OCI-LY3 (cell line): ENCODE results near the gene UNC13C.

Experiments
- H2AFZ ChIP-seq: fragments of 200-600, 300-600 bp; shearing (Covaris generic); 2 replicates; pipeline ENCODE4 v1.6.0; 2014; ENCODE audit warnings: antibody characterized with exemption, low read depth, low read length
- H3K27ac ChIP-seq: fragments of 200-600, 300-600 bp; sonication (generic); 2 replicates; pipeline ENCODE4 v1.5.1; 2014; ENCODE audit warnings: mild to moderate bottlenecking, low read length, moderate library complexity, mixed read lengths
- H3K27me3 ChIP-seq: fragments of 200-600, 300-600 bp; sonication (generic); 2 replicates; pipeline ENCODE4 v1.6.1; 2014; ENCODE audit warnings: low read depth, low read length, mixed read lengths
- H3K36me3 ChIP-seq: fragments of 200-600, 300-600 bp; sonication (generic); replicated peaks from 2 replicates; pipeline ENCODE3; 2014; ENCODE audit warnings: low read depth, low read length, mixed read lengths
- H3K4me1 ChIP-seq: fragments of 300-600, 200-600 bp; sonication (generic); 2 replicates; pipeline ENCODE4 v1.6.1; 2014; ENCODE audit warnings: low read length, mixed read lengths
- H3K4me2 ChIP-seq: fragments of 200-600, 300-600 bp; sonication (generic); 2 replicates; pipeline ENCODE4 v1.6.1; 2014; ENCODE audit warnings: low read length, mixed read lengths
- H3K4me3 ChIP-seq: fragments of 300-600, 200-600 bp; sonication (generic); 2 replicates; pipeline ENCODE4 v1.5.1; 2014; ENCODE audit warnings: antibody characterized with exemption, mild to moderate bottlenecking, low read length, moderate library complexity
- H3K79me2 ChIP-seq: fragments of 300-600, 200-600 bp; shearing (Covaris generic); 2 replicates; pipeline ENCODE4 v1.6.1; 2014; ENCODE audit warnings: mild to moderate bottlenecking, low read length, mixed read lengths
- H3K9ac ChIP-seq: fragments of 300-600, 200-600 bp; shearing (Covaris generic); 2 replicates; pipeline ENCODE4 v1.6.0; 2014; ENCODE audit warnings: mild to moderate bottlenecking, low read length, moderate library complexity
- H3K9me3 ChIP-seq: fragments of 200-600, 300-600 bp; shearing (Covaris generic); 2 replicates; pipeline ENCODE4 v1.6.1; 2014; ENCODE audit warnings: low read length, mixed read lengths; ENCODE audit not compliant: insufficient read depth
- H4K20me1 ChIP-seq: fragments of 200-600, 300-600 bp; sonication (generic); 2 replicates; pipeline ENCODE4 v1.6.1; 2016; ENCODE audit warnings: low read length, mixed read lengths; ENCODE audit not compliant: insufficient read depth
- CTCF ChIP-seq: fragments of 200-600, 300-600 bp; sonication (generic); IDR thresholded peaks from 2 replicates; pipeline ENCODE4 v1.5.1; 2014; ENCODE audit warnings: antibody characterized with exemption, low read length, low read depth
- EZH2phosphoT487 ChIP-seq: fragments of 200-600 bp; shearing (Covaris generic); IDR thresholded peaks from 2 replicates; pipeline ENCODE4 v1.6.1; 2018; ENCODE audit warnings: antibody characterized with exemption, mixed run types, low read depth

The UNC13C gene

GRCh38 chr15:54582863-54583643 lies 604.8 kb downstream of the UNC13C start:
- Histone ChIP-seq H3K36me3 (no peaks in the 10 kb centered on the region), H3K4me3 (no peak overlapping the region)

GRCh38 chr15:54585063-54585462 lies 606.8 kb downstream of the UNC13C start:
- Histone ChIP-seq H2AFZ (no peak overlapping the region), H3K27me3 (peaks cover 2% of the 10 kb centered on the region; the same call in 1 of the 2 replicates), H3K4me3 (no peak overlapping the region), H3K4me1 (no peaks in the 10 kb centered on the region), H3K4me2 (no peak overlapping the region), H3K79me2 (no peaks in the 10 kb centered on the region), H4K20me1 (no peaks in the 10 kb centered on the region), H3K27ac (no peak overlapping the region), H3K36me3 (no peaks in the 10 kb centered on the region), H3K9ac (no peak overlapping the region), H3K9me3 (no peaks in the 10 kb centered on the region)
- TF ChIP-seq CTCF (no peak), EZH2phosphoT487 (no peak)

More at GRCh38 chr15:54582863-54583643, 604.8 kb downstream of the UNC13C start:
- no peaks in the 10 kb centered on the region for H3K4me1 ChIP-seq
- no peaks in the 10 kb centered on the region for H3K79me2 ChIP-seq
- H3K4me2 ChIP-seq = no peak overlapping the region
- H3K9ac ChIP-seq = no peak overlapping the region
- no peak for TF ChIP-seq EZH2phosphoT487
- TF ChIP-seq CTCF = no peak
- H4K20me1 ChIP-seq = no peaks in the 10 kb centered on the region
- H3K9me3 ChIP-seq = no peaks in the 10 kb centered on the region
- H3K27ac ChIP-seq = no peak overlapping the region
- H2AFZ ChIP-seq = peak overlapping the region; percentile 33; the same call in 1 of the 2 replicates
- H3K27me3 ChIP-seq = peaks cover 2% of the 10 kb centered on the region; the same call in 1 of the 2 replicates

- Histone ChIP-seq H3K9ac (no peak overlapping the region), H3K4me1 (no peaks in the 10 kb centered on the region), H3K79me2 (no peaks in the 10 kb centered on the region), H3K36me3 (no peaks in the 10 kb centered on the region), H3K9me3 (no peaks in the 10 kb centered on the region), H3K4me2 (no peak overlapping the region), H3K27me3 (no peaks in the 10 kb centered on the region), H4K20me1 (no peaks in the 10 kb centered on the region), H2AFZ (no peak overlapping the region), H3K27ac (no peak overlapping the region), H3K4me3 (no peak overlapping the region)
- peak; percentile 16; the same call in 1 of the 2 replicates for TF ChIP-seq CTCF
- TF ChIP-seq EZH2phosphoT487 = no peak
Measured at GRCh38 chr15:54594115-54594514, 615.9 kb downstream of the UNC13C start.

GRCh38 chr15:54599386-54599785 lies 621.1 kb downstream of the UNC13C start:
- Histone ChIP-seq H3K9ac (no peak overlapping the region), H2AFZ (no peak overlapping the region), H3K36me3 (no peaks in the 10 kb centered on the region), H3K27ac (no peak overlapping the region), H3K4me2 (no peak overlapping the region), H4K20me1 (no peaks in the 10 kb centered on the region), H3K27me3 (no peaks in the 10 kb centered on the region), H3K4me1 (no peaks in the 10 kb centered on the region), H3K4me3 (no peak overlapping the region), H3K79me2 (no peaks in the 10 kb centered on the region), H3K9me3 (no peaks in the 10 kb centered on the region)
- TF ChIP-seq EZH2phosphoT487 = no peak
- TF ChIP-seq CTCF = no peak
